Measurements from ENCODE around the gene SENP2. TPM values are rescaled to one million over a fixed set of nuclear protein-coding genes. Genes with fewer than 3 reads are reported as not detected.

Gene SENP2
- total and polyA plus RNA-seq, 4 experiments from 2014 or later: 11.5 to 54.3 (median 33.1) TPM

- Histone ChIP-seq H3K9me3 (ENCODE audit: control insufficient read depth in 1 of 2, low read length in 2 of 2) (no peaks in the 10 kb centered on the region), H3K27ac (ENCODE audit: low read depth, low read length) (peak overlapping the region; percentile 95), H3K4me1 (ENCODE audit: insufficient read depth, low read length) (peaks cover 27% of the 10 kb centered on the region), H3K27me3 (ENCODE audit: insufficient read depth, low read length) (no peaks in the 10 kb centered on the region), H3K36me3 (ENCODE audit: insufficient read depth, low read length) (no peaks in the 10 kb centered on the region), H3K4me3 (ENCODE audit: low read length in 2 of 2) (peak overlapping the region in 1 of 2 donors; percentile 78)
- CTCF ChIA-PET (ENCODE audit: partially characterized antibody): interaction anchor here (1.0 to 4.7 kb wide), 3 partner anchors 11 to 1690 kb away, joined by 3 to 42 read pairs (median 9); no protein-coding TSS in a partner anchor
- POLR2A ChIA-PET (ENCODE audit: partially characterized antibody): interaction anchor here (0.8 to 2.4 kb wide), 12 partner anchors 10 to 1197 kb away, joined by 3 to 16 read pairs (median 6); partner anchors contain the start of genes DNAJB11, EIF4A2, TMEM41A and TRA2B
- no peak for DNase-seq
- Mint-ChIP-seq H3K27me3 (no peaks in the 10 kb centered on the region), H3K36me3 (peaks cover 0 to 17% of the 10 kb centered on the region in 2 donors), H3K27ac (peak overlapping the region; percentile 93 to 98 (median 96)), H3K9me3 (peaks cover 0 to 4% (median 0%) of the 10 kb centered on the region in 8 donors), H3K4me3 (peak overlapping the region; percentile 83 to 94 (median 90)), H3K4me1 (peaks cover 17 to 32% (median 24%) of the 10 kb centered on the region in 4 donors)
- intact Hi-C loops (cut with micrococcal nuclease): loop anchor here (5.0 kb wide), 3 partner anchors 352 to 1338 kb away; partner anchors contain the start of genes ALG3, EEF1AKMT4, TRA2B and VPS8
Measured at GRCh38 chr3:185585518-185585858, 607 bp upstream of the SENP2 start.

DNA sequence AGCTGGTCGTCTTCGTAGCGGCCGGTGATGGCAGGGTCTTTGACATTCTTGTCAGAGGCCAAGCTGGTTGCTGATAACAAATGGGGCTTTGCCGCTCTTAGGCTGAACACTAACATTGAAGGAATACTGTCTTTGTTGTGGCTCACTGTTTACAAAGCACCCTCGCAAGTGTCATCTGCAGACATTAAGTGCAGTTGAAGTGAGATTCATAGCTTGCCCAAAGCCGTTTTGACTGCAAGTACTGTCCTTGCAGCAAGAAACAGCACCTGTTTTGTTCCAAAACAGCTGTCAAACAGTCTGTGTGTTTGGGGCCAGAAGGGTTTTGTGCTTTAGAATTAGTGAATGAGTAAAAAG is 568 bp downstream of the SENP2 start:
- ChIA-PET POLR2A (ENCODE audit: partially characterized antibody) (interaction anchor here (1.0 to 2.4 kb wide), 14 partner anchors 9 to 1197 kb away, joined by 3 to 16 read pairs (median 4); partner anchors contain the start of genes DNAJB11, EIF4A2, TMEM41A and TRA2B), CTCF (ENCODE audit: partially characterized antibody) (interaction anchor here (0.6 to 4.7 kb wide), 8 partner anchors 10 to 1691 kb away, joined by 3 to 42 read pairs (median 4); no protein-coding TSS in a partner anchor)
- DNase-seq: no peak
- intact Hi-C loops (cut with micrococcal nuclease): loop anchor here (1.0 to 5.0 kb wide), 6 partner anchors 87 to 1339 kb away; partner anchors contain the start of genes ALG3, DNAJB11, EEF1AKMT4 and TMEM41A
- Mint-ChIP-seq H3K27ac (peak overlapping the region; percentile 93 to 98 (median 96)), H3K27me3 (no peaks in the 10 kb centered on the region), H3K4me3 (peak overlapping the region; percentile 83 to 94 (median 90)), H3K4me1 (peaks cover 18 to 32% (median 24%) of the 10 kb centered on the region in 4 donors), H3K9me3 (peaks cover 0 to 4% (median 0%) of the 10 kb centered on the region in 8 donors), H3K36me3 (peaks cover 0 to 23% of the 10 kb centered on the region in 2 donors)
- no peaks in the 10 kb centered on the region for H3K36me3 ChIP-seq (ENCODE audit: insufficient read depth, low read length)
- H3K4me1 ChIP-seq (ENCODE audit: insufficient read depth, low read length): peaks cover 27% of the 10 kb centered on the region
- H3K27me3 ChIP-seq (ENCODE audit: insufficient read depth, low read length): no peaks in the 10 kb centered on the region
- H3K4me3 ChIP-seq (ENCODE audit: low read length in 2 of 2): peak overlapping the region; percentile 57 to 78
- peak overlapping the region; percentile 95 for H3K27ac ChIP-seq (ENCODE audit: low read depth, low read length)
- no peaks in the 10 kb centered on the region for H3K9me3 ChIP-seq (ENCODE audit: control insufficient read depth in 1 of 2, low read length in 2 of 2)

DNA sequence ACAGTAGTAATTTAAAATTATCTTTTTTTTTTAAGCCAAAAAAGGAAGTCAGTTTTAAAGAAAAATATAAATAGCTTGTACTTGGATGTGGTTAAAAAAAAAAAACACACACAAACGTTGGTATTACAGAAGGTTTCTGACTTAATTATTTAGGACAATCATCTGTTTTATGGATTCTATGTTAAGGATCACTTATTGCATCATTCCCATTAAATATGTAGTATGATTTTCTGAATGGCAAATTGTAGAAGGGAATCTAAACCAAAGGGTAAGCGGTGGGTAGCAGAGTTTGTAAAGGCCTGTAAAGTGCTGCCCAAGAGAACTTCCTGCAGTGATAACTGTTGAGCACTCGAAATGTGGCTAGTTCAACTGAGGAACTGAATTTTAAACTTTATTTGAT is 8.0 kb downstream of the SENP2 start:
- H3K27me3 Mint-ChIP-seq: no peaks in the 10 kb centered on the region
- H3K4me3 ChIP-seq (ENCODE audit: low read length in 2 of 2): no peak overlapping the region
- POLR2A ChIA-PET (ENCODE audit: partially characterized antibody): no interaction called here

GRCh38 chr3:185595526-185595925 is 9.4 kb downstream of the SENP2 start:
- ChIA-PET CTCF (ENCODE audit: partially characterized antibody) (interaction anchor here (0.8 to 1.3 kb wide), 3 partner anchors 14 to 65 kb away, joined by 3 to 6 read pairs (median 3); no protein-coding TSS in a partner anchor), POLR2A (ENCODE audit: partially characterized antibody) (interaction anchor here (1.6 kb wide), 1 partner anchor 10 kb away, joined by 6 read pairs; the partner anchor contains the start of gene SENP2)
- no peak for DNase-seq
- no peak overlapping the region for H3K4me3 Mint-ChIP-seq
- Histone ChIP-seq H3K27me3 (ENCODE audit: insufficient read depth, low read length) (no peaks in the 10 kb centered on the region), H3K4me1 (ENCODE audit: insufficient read depth, low read length) (no peaks in the 10 kb centered on the region), H3K27ac (ENCODE audit: low read depth, low read length) (no peak overlapping the region), H3K4me3 (ENCODE audit: low read length in 2 of 2) (no peak overlapping the region), H3K9me3 (ENCODE audit: control insufficient read depth in 1 of 2, low read length in 2 of 2) (no peaks in the 10 kb centered on the region), H3K36me3 (ENCODE audit: insufficient read depth, low read length) (peaks cover 4% of the 10 kb centered on the region)
- no peaks in the 10 kb centered on the region for H3K27me3 Mint-ChIP-seq
- intact Hi-C loops (cut with micrococcal nuclease): no loop called here
- H3K36me3 Mint-ChIP-seq: peaks cover 20 to 43% of the 10 kb centered on the region in 2 donors
- H3K9me3 Mint-ChIP-seq: no peaks in the 10 kb centered on the region
- H3K4me1 Mint-ChIP-seq: peaks cover 0 to 10% (median 8%) of the 10 kb centered on the region in 4 donors
- peak overlapping the region in 1 of 7 donors; percentile 83 for H3K27ac Mint-ChIP-seq

More for the DNA sequence above, 8.0 kb downstream of the SENP2 start:
- Mint-ChIP-seq H3K4me3 (no peak overlapping the region), H3K9me3 (no peaks in the 10 kb centered on the region), H3K36me3 (peaks cover 9 to 32% of the 10 kb centered on the region in 2 donors), H3K4me1 (peaks cover 0 to 10% (median 8%) of the 10 kb centered on the region in 4 donors), H3K27ac (no peak overlapping the region)
- DNase-seq: no peak
- Histone ChIP-seq H3K4me1 (ENCODE audit: insufficient read depth, low read length) (peaks cover 2% of the 10 kb centered on the region), H3K36me3 (ENCODE audit: insufficient read depth, low read length) (no peaks in the 10 kb centered on the region), H3K27ac (ENCODE audit: low read depth, low read length) (no peak overlapping the region), H3K9me3 (ENCODE audit: control insufficient read depth in 1 of 2, low read length in 2 of 2) (no peaks in the 10 kb centered on the region), H3K27me3 (ENCODE audit: insufficient read depth, low read length) (no peaks in the 10 kb centered on the region)
- CTCF ChIA-PET (ENCODE audit: partially characterized antibody): interaction anchor here (0.8 kb wide), 1 partner anchor 28 kb away, joined by 3 read pairs; no protein-coding TSS in a partner anchor
- intact Hi-C loops (cut with micrococcal nuclease): no loop called here

DNA sequence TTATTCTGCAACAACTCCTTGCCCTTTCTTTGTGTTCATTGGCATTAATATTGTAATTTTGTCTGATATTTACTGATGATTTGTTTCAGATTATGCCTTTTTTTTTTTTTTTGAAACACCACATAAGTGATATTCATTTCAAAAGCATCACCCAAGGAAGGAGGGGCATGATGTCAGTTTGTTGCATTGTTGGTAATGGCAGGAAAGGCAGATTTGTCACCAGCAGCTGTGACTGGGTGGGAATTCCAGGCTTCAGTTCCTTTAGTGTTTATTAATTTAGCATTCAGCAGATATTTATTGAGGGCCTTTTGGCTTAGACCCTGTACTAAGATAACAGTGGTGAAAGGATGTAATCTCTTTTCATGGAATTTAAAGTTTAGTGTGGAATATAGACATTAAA is 19.5 kb downstream of the SENP2 start:
- H3K27ac Mint-ChIP-seq: peak overlapping the region in 1 of 7 donors; percentile 63
- no peaks in the 10 kb centered on the region for H3K27me3 ChIP-seq (ENCODE audit: insufficient read depth, low read length)
- H3K4me3 Mint-ChIP-seq: no peak overlapping the region
- no peak overlapping the region for H3K4me3 ChIP-seq (ENCODE audit: low read length in 2 of 2)
- peaks cover 59% of the 10 kb centered on the region for H3K36me3 ChIP-seq (ENCODE audit: insufficient read depth, low read length)
- no peaks in the 10 kb centered on the region for H3K9me3 Mint-ChIP-seq
- no peak for DNase-seq
- no peaks in the 10 kb centered on the region for H3K4me1 ChIP-seq (ENCODE audit: insufficient read depth, low read length)
- no peaks in the 10 kb centered on the region for H3K27me3 Mint-ChIP-seq
- CTCF ChIA-PET (ENCODE audit: partially characterized antibody): interaction anchor here (1.4 kb wide), 1 partner anchor 30 kb away, joined by 4 read pairs; no protein-coding TSS in a partner anchor
- peaks cover 0 to 7% (median 4%) of the 10 kb centered on the region in 4 donors for H3K4me1 Mint-ChIP-seq
- H3K9me3 ChIP-seq (ENCODE audit: control insufficient read depth in 1 of 2, low read length in 2 of 2): no peaks in the 10 kb centered on the region
- H3K27ac ChIP-seq (ENCODE audit: low read depth, low read length): no peak overlapping the region
- POLR2A ChIA-PET (ENCODE audit: partially characterized antibody): interaction anchor here (0.6 kb wide), 1 partner anchor 8 kb away, joined by 3 read pairs; no protein-coding TSS in a partner anchor
- peaks cover 64 to 69% of the 10 kb centered on the region in 2 donors for H3K36me3 Mint-ChIP-seq
- intact Hi-C loops (cut with micrococcal nuclease): no loop called here

GRCh38 chr3:185606196-185606595 is 20.1 kb downstream of the SENP2 start:
- H3K27ac Mint-ChIP-seq: peak overlapping the region in 1 of 7 donors; percentile 24
- intact Hi-C loops (cut with micrococcal nuclease): no loop called here

GRCh38 chr3:185613016-185613415 is 26.9 kb downstream of the SENP2 start:
- intact Hi-C loops (cut with micrococcal nuclease): no loop called here
- peaks cover 44% of the 10 kb centered on the region for H3K36me3 ChIP-seq (ENCODE audit: insufficient read depth, low read length)
- Mint-ChIP-seq H3K4me3 (peak overlapping the region; percentile 63 to 79 (median 68)), H3K27me3 (no peaks in the 10 kb centered on the region), H3K9me3 (no peaks in the 10 kb centered on the region), H3K27ac (peak overlapping the region; percentile 46 to 91 (median 88)), H3K36me3 (peaks cover 51 to 61% of the 10 kb centered on the region in 2 donors), H3K4me1 (peaks cover 0 to 5% (median 1%) of the 10 kb centered on the region in 4 donors)
- no peak for DNase-seq
- H3K27me3 ChIP-seq (ENCODE audit: insufficient read depth, low read length): no peaks in the 10 kb centered on the region
- POLR2A ChIA-PET (ENCODE audit: partially characterized antibody): interaction anchor here (2.6 kb wide), 1 partner anchor 27 kb away, joined by 16 read pairs; the partner anchor contains the start of gene SENP2
- H3K4me3 ChIP-seq (ENCODE audit: low read length in 2 of 2): no peak overlapping the region
- H3K9me3 ChIP-seq (ENCODE audit: control insufficient read depth in 1 of 2, low read length in 2 of 2): no peaks in the 10 kb centered on the region
- H3K27ac ChIP-seq (ENCODE audit: low read depth, low read length): peak overlapping the region; percentile 23
- CTCF ChIA-PET (ENCODE audit: partially characterized antibody): interaction anchor here (0.7 to 1.2 kb wide), 2 partner anchors 48 to 463 kb away, joined by 3 read pairs; no protein-coding TSS in a partner anchor
- peaks cover 4% of the 10 kb centered on the region for H3K4me1 ChIP-seq (ENCODE audit: insufficient read depth, low read length)

More at GRCh38 chr3:185606196-185606595, 20.1 kb downstream of the SENP2 start:
- Histone ChIP-seq H3K4me1 (ENCODE audit: insufficient read depth, low read length) (no peaks in the 10 kb centered on the region), H3K27me3 (ENCODE audit: insufficient read depth, low read length) (no peaks in the 10 kb centered on the region), H3K9me3 (ENCODE audit: control insufficient read depth in 1 of 2, low read length in 2 of 2) (no peaks in the 10 kb centered on the region), H3K36me3 (ENCODE audit: insufficient read depth, low read length) (peaks cover 57% of the 10 kb centered on the region), H3K4me3 (ENCODE audit: low read length in 2 of 2) (no peak overlapping the region), H3K27ac (ENCODE audit: low read depth, low read length) (no peak overlapping the region)
- H3K4me1 Mint-ChIP-seq: peaks cover 0 to 7% (median 4%) of the 10 kb centered on the region in 4 donors
- ChIA-PET CTCF (ENCODE audit: partially characterized antibody) (no interaction called here), POLR2A (ENCODE audit: partially characterized antibody) (interaction anchor here (0.6 kb wide), 1 partner anchor 8 kb away, joined by 3 read pairs; no protein-coding TSS in a partner anchor)
- peaks cover 62 to 66% of the 10 kb centered on the region in 2 donors for H3K36me3 Mint-ChIP-seq
- no peaks in the 10 kb centered on the region for H3K9me3 Mint-ChIP-seq
- no peak for DNase-seq
- H3K27me3 Mint-ChIP-seq: no peaks in the 10 kb centered on the region
- no peak overlapping the region for H3K4me3 Mint-ChIP-seq
